HG02759 (cell line): ENCODE results near the gene PLCB2.

Experiments
- ATAC-seq: cut with Tn5 transposase; IDR thresholded peaks from one replicate; pipeline ENCODE4 v1.9.1; 2021; ENCODE audit warnings: mild to moderate bottlenecking, moderate library complexity; ENCODE audit not compliant: unreplicated experiment

Gene PLCB2

GRCh38 chr15:40342416-40343320 is 34.9 kb upstream of the PLCB2 start:
- no peak for ATAC-seq

- ATAC-seq, result no peak
These were observed 33.1 kb upstream of the PLCB2 start, which contains the start of gene CCDC9B for GRCh38 chr15:40340740-40341400. TSS of gene CCDC9B (minus strand) at chr15:40340939. CDS start at chr15:40340819, 120 bp downstream.

GRCh38 chr15:40340038-40340739 is 32.5 kb upstream of the PLCB2 start:
- no peak for ATAC-seq

- ATAC-seq, result no peak
These were observed 31.8 kb upstream of the PLCB2 start for GRCh38 chr15:40339621-40339945.

GRCh38 chr15:40338921-40339620 is 31.3 kb upstream of the PLCB2 start:
- no peak for ATAC-seq

GRCh38 chr15:40338041-40338657 is 30.4 kb upstream of the PLCB2 start:
- peak; percentile 71 for ATAC-seq

- no peak for ATAC-seq
These were observed 29.9 kb upstream of the PLCB2 start for GRCh38 chr15:40337597-40337996.

GRCh38 chr15:40336744-40337122 is 29.0 kb upstream of the PLCB2 start:
- no peak for ATAC-seq

GRCh38 chr15:40335938-40336743 is 28.4 kb upstream of the PLCB2 start:
- ATAC-seq, result no peak

GRCh38 chr15:40334941-40335795 is 27.4 kb upstream of the PLCB2 start:
- ATAC-seq, result no peak

- no peak for ATAC-seq
These were observed 26.8 kb upstream of the PLCB2 start for GRCh38 chr15:40334541-40334940.

GRCh38 chr15:40333922-40334492 is 26.3 kb upstream of the PLCB2 start:
- peak; percentile 47 for ATAC-seq

GRCh38 chr15:40332113-40332781 is 24.5 kb upstream of the PLCB2 start:
- no peak for ATAC-seq

- ATAC-seq, result no peak
These were observed 23.9 kb upstream of the PLCB2 start for GRCh38 chr15:40331637-40332036.

- no peak for ATAC-seq
These were observed 23.3 kb upstream of the PLCB2 start for GRCh38 chr15:40331026-40331425.

- no peak for ATAC-seq
These were observed 22.7 kb upstream of the PLCB2 start for GRCh38 chr15:40330368-40330836.

- no peak for ATAC-seq
These were observed 22.1 kb upstream of the PLCB2 start for GRCh38 chr15:40329804-40330203.

GRCh38 chr15:40328751-40329150 is 21.0 kb upstream of the PLCB2 start:
- ATAC-seq, result no peak
